HG02571 (cell line): ENCODE measurements around the gene RTP5.
"Not testable (repeated sequence)": the region's sequence is repeated elsewhere in the genome, so short reads cannot be mapped to it uniquely, and the experiment has no call there.

Experiments used
- ATAC-seq: cut with Tn5 transposase; IDR thresholded peaks from one replicate; pipeline ENCODE4 v1.9.1; 2021; ENCODE audit warnings: mild to moderate bottlenecking, moderate library complexity; ENCODE audit not compliant: unreplicated experiment

RTP5 gene

GRCh38 chr2:241913703-241914102, 44.2 kb downstream of the RTP5 start:
- no peak for ATAC-seq

- no peak for ATAC-seq
These were observed 45.0 kb downstream of the RTP5 start for GRCh38 chr2:241914542-241914941.

GRCh38 chr2:241921631-241922030, 52.1 kb downstream of the RTP5 start:
- not testable (repeated sequence) for ATAC-seq

- no peak for ATAC-seq
These were observed 52.9 kb downstream of the RTP5 start for GRCh38 chr2:241922411-241922810.

- not testable (repeated sequence) for ATAC-seq
These were observed 53.5 kb downstream of the RTP5 start for GRCh38 chr2:241922816-241923601.
